ENCODE data around the gene CDKN2B-AS1. TPM values are rescaled to one million over a fixed set of nuclear protein-coding genes. Genes with fewer than 3 reads are reported as not detected.

Gene CDKN2B-AS1
- total RNA-seq, 1 experiment from 2014 or later: 0.24 TPM

DNA sequence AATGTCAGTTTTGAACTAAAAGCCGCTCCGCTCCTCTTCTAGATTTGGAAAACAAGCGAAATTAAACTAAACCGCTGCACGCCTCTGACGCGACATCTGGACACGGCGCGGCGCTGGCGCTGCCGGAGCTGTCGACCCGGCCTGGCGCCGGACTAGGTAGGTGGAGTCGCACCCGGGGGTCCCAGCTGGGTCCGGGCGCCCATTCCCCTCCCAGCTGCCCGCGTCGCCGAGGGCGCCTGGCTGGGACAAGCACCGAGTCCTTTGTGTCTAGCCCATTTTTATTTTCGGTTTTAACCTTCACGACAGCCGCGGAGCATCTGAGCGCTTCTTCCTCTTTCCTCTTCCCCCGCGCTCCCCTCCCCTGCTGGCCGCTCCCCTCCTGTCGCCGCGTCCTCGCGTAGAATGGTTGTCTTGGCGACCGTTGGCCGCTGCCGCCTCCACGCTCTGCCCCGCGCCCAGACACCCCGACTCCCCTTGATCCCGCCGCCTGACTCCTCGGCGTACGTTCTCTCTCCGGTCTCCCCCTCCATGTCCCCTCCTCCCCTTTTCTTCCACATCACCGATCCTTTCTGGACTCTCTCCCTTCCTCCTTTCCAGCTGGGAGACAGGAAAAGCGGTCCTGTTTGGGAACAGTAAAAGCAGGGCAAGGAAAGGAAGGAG lies 545 bp downstream of the CDKN2B-AS1 start:
- Mint-ChIP-seq H3K9me3 (no peaks in the 10 kb centered on the region), H3K27ac (no peak overlapping the region), H3K4me3 (peak overlapping the region; percentile 63), H3K36me3 (no peaks in the 10 kb centered on the region), H3K4me1 (peaks cover 39% of the 10 kb centered on the region), H3K27me3 (ENCODE audit: low read depth) (peaks cover 94% of the 10 kb centered on the region)
- TF ChIP-seq MYBL2 (CRISPR knock-in tag; IDR thresholded peaks at IDR 0.05) (0 out of 2 replicates have a peak, but pooled peaks have one; percentile 42), ZNF263 (CRISPR knock-in tag; IDR thresholded peaks at IDR 0.05; ENCODE audit: low read depth) (no peak), JUN (CRISPR knock-in tag; IDR thresholded peaks at IDR 0.05) (no peak), MXD4 (CRISPR knock-in tag; IDR thresholded peaks at IDR 0.05; ENCODE audit: borderline replicate concordance) (no peak), EMX1 (CRISPR knock-in tag; IDR thresholded peaks at IDR 0.05) (no peak), ZNF138 (CRISPR knock-in tag; conservative IDR thresholded peaks at IDR 0.05) (no peak), JAZF1 (CRISPR knock-in tag; IDR thresholded peaks at IDR 0.05) (no peak), ZNF219 (CRISPR knock-in tag; IDR thresholded peaks at IDR 0.05; ENCODE audit: borderline replicate concordance) (no peak), SOX15 (CRISPR knock-in tag; IDR thresholded peaks at IDR 0.05) (no peak)
- TF ChIP-seq, protein P1, sequence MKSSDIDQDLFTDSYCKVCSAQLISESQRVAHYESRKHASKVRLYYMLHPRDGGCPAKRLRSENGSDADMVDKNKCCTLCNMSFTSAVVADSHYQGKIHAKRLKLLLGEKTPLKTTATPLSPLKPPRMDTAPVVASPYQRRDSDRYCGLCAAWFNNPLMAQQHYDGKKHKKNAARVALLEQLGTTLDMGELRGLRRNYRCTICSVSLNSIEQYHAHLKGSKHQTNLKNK (CRISPR knock-in tag; IDR thresholded peaks at IDR 0.05): no peak
- TF ChIP-seq, protein P2, sequence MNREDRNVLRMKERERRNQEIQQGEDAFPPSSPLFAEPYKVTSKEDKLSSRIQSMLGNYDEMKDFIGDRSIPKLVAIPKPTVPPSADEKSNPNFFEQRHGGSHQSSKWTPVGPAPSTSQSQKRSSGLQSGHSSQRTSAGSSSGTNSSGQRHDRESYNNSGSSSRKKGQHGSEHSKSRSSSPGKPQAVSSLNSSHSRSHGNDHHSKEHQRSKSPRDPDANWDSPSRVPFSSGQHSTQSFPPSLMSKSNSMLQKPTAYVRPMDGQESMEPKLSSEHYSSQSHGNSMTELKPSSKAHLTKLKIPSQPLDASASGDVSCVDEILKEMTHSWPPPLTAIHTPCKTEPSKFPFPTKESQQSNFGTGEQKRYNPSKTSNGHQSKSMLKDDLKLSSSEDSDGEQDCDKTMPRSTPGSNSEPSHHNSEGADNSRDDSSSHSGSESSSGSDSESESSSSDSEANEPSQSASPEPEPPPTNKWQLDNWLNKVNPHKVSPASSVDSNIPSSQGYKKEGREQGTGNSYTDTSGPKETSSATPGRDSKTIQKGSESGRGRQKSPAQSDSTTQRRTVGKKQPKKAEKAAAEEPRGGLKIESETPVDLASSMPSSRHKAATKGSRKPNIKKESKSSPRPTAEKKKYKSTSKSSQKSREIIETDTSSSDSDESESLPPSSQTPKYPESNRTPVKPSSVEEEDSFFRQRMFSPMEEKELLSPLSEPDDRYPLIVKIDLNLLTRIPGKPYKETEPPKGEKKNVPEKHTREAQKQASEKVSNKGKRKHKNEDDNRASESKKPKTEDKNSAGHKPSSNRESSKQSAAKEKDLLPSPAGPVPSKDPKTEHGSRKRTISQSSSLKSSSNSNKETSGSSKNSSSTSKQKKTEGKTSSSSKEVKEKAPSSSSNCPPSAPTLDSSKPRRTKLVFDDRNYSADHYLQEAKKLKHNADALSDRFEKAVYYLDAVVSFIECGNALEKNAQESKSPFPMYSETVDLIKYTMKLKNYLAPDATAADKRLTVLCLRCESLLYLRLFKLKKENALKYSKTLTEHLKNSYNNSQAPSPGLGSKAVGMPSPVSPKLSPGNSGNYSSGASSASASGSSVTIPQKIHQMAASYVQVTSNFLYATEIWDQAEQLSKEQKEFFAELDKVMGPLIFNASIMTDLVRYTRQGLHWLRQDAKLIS (CRISPR knock-in tag; IDR thresholded peaks at IDR 0.05; ENCODE audit: borderline replicate concordance): no peak
- TF ChIP-seq, protein P3, sequence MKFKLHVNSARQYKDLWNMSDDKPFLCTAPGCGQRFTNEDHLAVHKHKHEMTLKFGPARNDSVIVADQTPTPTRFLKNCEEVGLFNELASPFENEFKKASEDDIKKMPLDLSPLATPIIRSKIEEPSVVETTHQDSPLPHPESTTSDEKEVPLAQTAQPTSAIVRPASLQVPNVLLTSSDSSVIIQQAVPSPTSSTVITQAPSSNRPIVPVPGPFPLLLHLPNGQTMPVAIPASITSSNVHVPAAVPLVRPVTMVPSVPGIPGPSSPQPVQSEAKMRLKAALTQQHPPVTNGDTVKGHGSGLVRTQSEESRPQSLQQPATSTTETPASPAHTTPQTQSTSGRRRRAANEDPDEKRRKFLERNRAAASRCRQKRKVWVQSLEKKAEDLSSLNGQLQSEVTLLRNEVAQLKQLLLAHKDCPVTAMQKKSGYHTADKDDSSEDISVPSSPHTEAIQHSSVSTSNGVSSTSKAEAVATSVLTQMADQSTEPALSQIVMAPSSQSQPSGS (CRISPR knock-in tag; IDR thresholded peaks at IDR 0.05; ENCODE audit: borderline replicate concordance, low read depth): no peak
- TF ChIP-seq, protein P4, sequence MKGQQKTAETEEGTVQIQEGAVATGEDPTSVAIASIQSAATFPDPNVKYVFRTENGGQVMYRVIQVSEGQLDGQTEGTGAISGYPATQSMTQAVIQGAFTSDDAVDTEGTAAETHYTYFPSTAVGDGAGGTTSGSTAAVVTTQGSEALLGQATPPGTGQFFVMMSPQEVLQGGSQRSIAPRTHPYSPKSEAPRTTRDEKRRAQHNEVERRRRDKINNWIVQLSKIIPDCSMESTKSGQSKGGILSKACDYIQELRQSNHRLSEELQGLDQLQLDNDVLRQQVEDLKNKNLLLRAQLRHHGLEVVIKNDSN (CRISPR knock-in tag; IDR thresholded peaks at IDR 0.05): 0 out of 2 replicates have a peak, but pooled peaks have one; percentile 37
- TF ChIP-seq, protein P5, sequence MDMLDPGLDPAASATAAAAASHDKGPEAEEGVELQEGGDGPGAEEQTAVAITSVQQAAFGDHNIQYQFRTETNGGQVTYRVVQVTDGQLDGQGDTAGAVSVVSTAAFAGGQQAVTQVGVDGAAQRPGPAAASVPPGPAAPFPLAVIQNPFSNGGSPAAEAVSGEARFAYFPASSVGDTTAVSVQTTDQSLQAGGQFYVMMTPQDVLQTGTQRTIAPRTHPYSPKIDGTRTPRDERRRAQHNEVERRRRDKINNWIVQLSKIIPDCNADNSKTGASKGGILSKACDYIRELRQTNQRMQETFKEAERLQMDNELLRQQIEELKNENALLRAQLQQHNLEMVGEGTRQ (CRISPR knock-in tag; IDR thresholded peaks at IDR 0.05): 0 out of 2 replicates have a peak, but pooled peaks have one; percentile 9
- TF ChIP-seq, protein P6, sequence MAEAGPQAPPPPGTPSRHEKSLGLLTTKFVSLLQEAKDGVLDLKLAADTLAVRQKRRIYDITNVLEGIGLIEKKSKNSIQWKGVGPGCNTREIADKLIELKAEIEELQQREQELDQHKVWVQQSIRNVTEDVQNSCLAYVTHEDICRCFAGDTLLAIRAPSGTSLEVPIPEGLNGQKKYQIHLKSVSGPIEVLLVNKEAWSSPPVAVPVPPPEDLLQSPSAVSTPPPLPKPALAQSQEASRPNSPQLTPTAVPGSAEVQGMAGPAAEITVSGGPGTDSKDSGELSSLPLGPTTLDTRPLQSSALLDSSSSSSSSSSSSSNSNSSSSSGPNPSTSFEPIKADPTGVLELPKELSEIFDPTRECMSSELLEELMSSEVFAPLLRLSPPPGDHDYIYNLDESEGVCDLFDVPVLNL (CRISPR knock-in tag; IDR thresholded peaks at IDR 0.05; ENCODE audit: borderline replicate concordance, low read depth): no peak
- TF ChIP-seq, protein P7, sequence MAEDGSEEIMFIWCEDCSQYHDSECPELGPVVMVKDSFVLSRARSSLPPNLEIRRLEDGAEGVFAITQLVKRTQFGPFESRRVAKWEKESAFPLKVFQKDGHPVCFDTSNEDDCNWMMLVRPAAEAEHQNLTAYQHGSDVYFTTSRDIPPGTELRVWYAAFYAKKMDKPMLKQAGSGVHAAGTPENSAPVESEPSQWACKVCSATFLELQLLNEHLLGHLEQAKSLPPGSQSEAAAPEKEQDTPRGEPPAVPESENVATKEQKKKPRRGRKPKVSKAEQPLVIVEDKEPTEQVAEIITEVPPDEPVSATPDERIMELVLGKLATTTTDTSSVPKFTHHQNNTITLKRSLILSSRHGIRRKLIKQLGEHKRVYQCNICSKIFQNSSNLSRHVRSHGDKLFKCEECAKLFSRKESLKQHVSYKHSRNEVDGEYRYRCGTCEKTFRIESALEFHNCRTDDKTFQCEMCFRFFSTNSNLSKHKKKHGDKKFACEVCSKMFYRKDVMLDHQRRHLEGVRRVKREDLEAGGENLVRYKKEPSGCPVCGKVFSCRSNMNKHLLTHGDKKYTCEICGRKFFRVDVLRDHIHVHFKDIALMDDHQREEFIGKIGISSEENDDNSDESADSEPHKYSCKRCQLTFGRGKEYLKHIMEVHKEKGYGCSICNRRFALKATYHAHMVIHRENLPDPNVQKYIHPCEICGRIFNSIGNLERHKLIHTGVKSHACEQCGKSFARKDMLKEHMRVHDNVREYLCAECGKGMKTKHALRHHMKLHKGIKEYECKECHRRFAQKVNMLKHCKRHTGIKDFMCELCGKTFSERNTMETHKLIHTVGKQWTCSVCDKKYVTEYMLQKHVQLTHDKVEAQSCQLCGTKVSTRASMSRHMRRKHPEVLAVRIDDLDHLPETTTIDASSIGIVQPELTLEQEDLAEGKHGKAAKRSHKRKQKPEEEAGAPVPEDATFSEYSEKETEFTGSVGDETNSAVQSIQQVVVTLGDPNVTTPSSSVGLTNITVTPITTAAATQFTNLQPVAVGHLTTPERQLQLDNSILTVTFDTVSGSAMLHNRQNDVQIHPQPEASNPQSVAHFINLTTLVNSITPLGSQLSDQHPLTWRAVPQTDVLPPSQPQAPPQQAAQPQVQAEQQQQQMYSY (CRISPR knock-in tag; IDR thresholded peaks at IDR 0.05): no peak
- peak; percentile 50 for ATAC-seq
- ChIA-PET CTCF (interaction anchor here (0.6 to 4.3 kb wide), 9 partner anchors 9 to 249 kb away, joined by 3 to 42 read pairs (median 5); partner anchors contain the start of gene CDKN2B), POLR2A (no interaction called here)
- peak; percentile 79 for DNase-seq (ENCODE audit: low spot score)
